GM12892 (cell line): Measurements from ENCODE around the gene TSHZ1. TPM values are rescaled to one million over a fixed set of nuclear protein-coding genes. Genes with fewer than 3 reads are reported as not detected.

ENCODE experiments used
- DNase-seq: peaks from one replicate; pipeline ENCODE4 v3.0.0; 2011; ENCODE audit not compliant: insufficient read length
- FAIRE-seq: peaks from 2 replicates; lab custom pipeline; 2011; peaks lifted over from hg19 to GRCh38; lab: Jason Lieb, UNC
- POLR2A ChIP-seq: IDR thresholded peaks from 2 replicates; pipeline ENCODE4 v1.6.1; 2011; ENCODE audit warnings: low read depth, low read length, control low read depth
- POLR2AphosphoS5 ChIP-seq: IDR thresholded peaks from 2 replicates; pipeline ENCODE4 v1.6.1; 2011; ENCODE audit warnings: low read depth, low read length, control low read depth
- TAF1 ChIP-seq: IDR thresholded peaks from 2 replicates; pipeline ENCODE4 v1.6.1; 2011; ENCODE audit warnings: low read depth, mild to moderate bottlenecking, control low read depth, low read length, borderline replicate concordance
- polyA plus RNA-seq: library from polyadenylated mRNA; unstranded; fragments of >200 nt; gene quantifications from one replicate; pipeline ENCODE4 v1.2.1, GENCODE V29; 2012; ENCODE audit warnings: missing spikeins, inconsistent platforms; ENCODE audit not compliant: missing spikeins

TSHZ1 gene
- polyA plus RNA-seq, result 4.5 TPM

GRCh38 chr18:75210274-75211001 is at the start of gene TSHZ1:
Gene TSHZ1, plus strand, starts transcription at chr18:75210797. Its CDS starts 1,080 bp downstream, at chr18:75211877.
- TF ChIP-seq POLR2AphosphoS5, result peak; percentile 57; the same call in 1 of the 2 replicates
- TF ChIP-seq TAF1, result peak; percentile 66; the same call in 1 of the 2 replicates
- TF ChIP-seq POLR2A, result peak; percentile 72
- FAIRE-seq (peak; percentile 90), DNase-seq (no peak)

- no peak for DNase-seq
- TF ChIP-seq POLR2A, result no peak
- no peak for TF ChIP-seq TAF1
- TF ChIP-seq POLR2AphosphoS5, result no peak
Measured at GRCh38 chr18:75161256-75162028, 49.2 kb upstream of the TSHZ1 start.

GRCh38 chr18:75162467-75162866 is 48.1 kb upstream of the TSHZ1 start:
- no peak for TF ChIP-seq POLR2AphosphoS5
- TF ChIP-seq POLR2A, result no peak

More at GRCh38 chr18:75161256-75162028, 49.2 kb upstream of the TSHZ1 start:
- peak; percentile 71 for FAIRE-seq

GRCh38 chr18:75162978-75163377 is 47.6 kb upstream of the TSHZ1 start:
- DNase-seq (no peak), FAIRE-seq (no peak)
- TF ChIP-seq POLR2AphosphoS5 (no peak), TAF1 (no peak), POLR2A (no peak)

More at GRCh38 chr18:75162467-75162866, 48.1 kb upstream of the TSHZ1 start:
- FAIRE-seq, result no peak
- no peak for DNase-seq

GRCh38 chr18:75163736-75164135 is 46.9 kb upstream of the TSHZ1 start:
- DNase-seq (no peak), FAIRE-seq (no peak)
- TF ChIP-seq POLR2AphosphoS5 (no peak), POLR2A (no peak), TAF1 (no peak)

GRCh38 chr18:75164479-75164878 is 46.1 kb upstream of the TSHZ1 start:
- no peak for FAIRE-seq
- no peak for DNase-seq

GRCh38 chr18:75165926-75166325 is 44.7 kb upstream of the TSHZ1 start:
- no peak for FAIRE-seq
- TF ChIP-seq POLR2AphosphoS5 (no peak), POLR2A (no peak), TAF1 (no peak)
- no peak for DNase-seq

More at GRCh38 chr18:75164479-75164878, 46.1 kb upstream of the TSHZ1 start:
- TF ChIP-seq TAF1 (no peak), POLR2A (no peak), POLR2AphosphoS5 (no peak)

- no peak for DNase-seq
- TF ChIP-seq POLR2AphosphoS5, result no peak
- TF ChIP-seq TAF1, result no peak
- no peak for TF ChIP-seq POLR2A
- FAIRE-seq, result no peak
Measured at GRCh38 chr18:75167137-75167536, 43.5 kb upstream of the TSHZ1 start.

- DNase-seq (no peak), FAIRE-seq (no peak)
- TF ChIP-seq POLR2AphosphoS5 (no peak), TAF1 (no peak), POLR2A (no peak)
Measured at GRCh38 chr18:75167759-75168618, 42.6 kb upstream of the TSHZ1 start.

GRCh38 chr18:75168619-75169018 is 42.0 kb upstream of the TSHZ1 start:
- TF ChIP-seq POLR2A (no peak), POLR2AphosphoS5 (no peak), TAF1 (no peak)
- no peak for DNase-seq
- no peak for FAIRE-seq
